ENCODE measurements around the gene S100PBP. TPM values are rescaled to one million over a fixed set of nuclear protein-coding genes. Genes with fewer than 3 reads are reported as not detected.

The S100PBP gene
- total and polyA plus RNA-seq, 9 of the 15 experiments (the other 6 are each of a cell fraction or from before 2014, with no cell fraction given) = 22.9 to 60.2 (median 32.9) TPM

DNA sequence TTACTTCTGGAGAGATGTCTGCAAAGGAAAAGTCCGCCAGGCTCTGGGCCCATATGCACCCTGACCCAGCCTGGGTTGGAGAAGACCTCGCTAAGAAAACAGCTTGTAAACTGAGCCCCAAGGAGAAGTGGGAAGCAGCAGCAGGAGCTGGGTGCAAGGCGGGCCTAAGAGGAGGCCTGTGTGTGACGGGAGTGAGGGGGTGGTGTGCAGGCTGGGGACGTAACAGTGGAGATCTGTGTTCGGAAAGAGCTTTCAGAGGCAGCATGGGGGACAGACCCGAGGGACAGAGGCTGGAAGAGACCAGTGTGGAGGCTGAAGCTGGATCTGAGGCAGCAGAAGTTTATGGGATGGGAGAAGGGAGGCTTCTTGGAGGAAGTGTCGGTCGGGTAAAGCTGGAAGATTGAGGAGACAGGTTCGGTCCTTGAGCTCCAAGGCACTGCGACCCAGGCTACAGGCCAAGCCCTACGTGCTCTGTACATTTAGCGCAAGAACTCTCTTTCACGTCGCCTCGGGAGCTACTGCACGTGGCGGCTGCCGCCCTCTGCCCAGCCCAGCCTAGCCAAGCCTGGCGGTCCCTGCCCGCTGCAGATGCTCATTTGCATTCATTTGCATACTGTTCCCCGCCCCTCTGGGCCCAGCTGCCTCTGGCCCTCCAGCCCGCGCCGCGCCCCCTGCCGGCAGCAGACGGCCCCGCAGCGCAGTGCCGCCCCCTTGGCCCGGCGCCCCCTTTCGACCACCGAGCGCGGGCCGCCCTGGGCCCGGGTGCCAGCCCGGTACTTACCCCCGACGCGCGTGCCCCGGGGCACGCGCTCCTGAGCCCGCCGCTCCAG, 75.1 kb downstream of the S100PBP start (continued):
- TF ChIP-seq, protein P1, sequence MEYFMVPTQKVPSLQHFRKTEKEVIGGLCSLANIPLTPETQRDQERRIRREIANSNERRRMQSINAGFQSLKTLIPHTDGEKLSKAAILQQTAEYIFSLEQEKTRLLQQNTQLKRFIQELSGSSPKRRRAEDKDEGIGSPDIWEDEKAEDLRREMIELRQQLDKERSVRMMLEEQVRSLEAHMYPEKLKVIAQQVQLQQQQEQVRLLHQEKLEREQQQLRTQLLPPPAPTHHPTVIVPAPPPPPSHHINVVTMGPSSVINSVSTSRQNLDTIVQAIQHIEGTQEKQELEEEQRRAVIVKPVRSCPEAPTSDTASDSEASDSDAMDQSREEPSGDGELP (CRISPR knock-in tag; IDR thresholded peaks at IDR 0.05; ENCODE audit: borderline replicate concordance) = peak; percentile 88
- TF ChIP-seq ZNF253 (CRISPR knock-in tag; conservative IDR thresholded peaks at IDR 0.05) (no peak), DMBX1 (CRISPR knock-in tag; IDR thresholded peaks at IDR 0.05; ENCODE audit: borderline replicate concordance) (no peak), CTBP1 (IDR thresholded peaks at IDR 0.05; ENCODE audit: borderline replicate concordance) (peak; percentile 90), KLF13 (tag; IDR thresholded peaks at IDR 0.05; ENCODE audit: borderline replicate concordance, low read depth) (peak; percentile 83), SIN3B (IDR thresholded peaks at IDR 0.05; ENCODE audit: low read depth) (no peak), ATF7 (IDR thresholded peaks at IDR 0.05) (peak; percentile 78; the same call in 1 of the 2 replicates), CCAR2 (IDR thresholded peaks at IDR 0.05; ENCODE audit: low read depth, low read length) (no peak), RB1 (IDR thresholded peaks at IDR 0.05; ENCODE audit: low read depth) (peak; percentile 87), SMARCA5 (IDR thresholded peaks at IDR 0.05) (no peak), GTF2F1 (IDR thresholded peaks at IDR 0.05; ENCODE audit: low read depth, low read length) (no peak), GTF2A2 (tag; IDR thresholded peaks at IDR 0.05) (no peak), ZNF384 (IDR thresholded peaks at IDR 0.05; ENCODE audit: low read depth, low read length) (no peak; the same call in 1 of the 2 replicates), JUN (IDR thresholded peaks at IDR 0.05; ENCODE audit: borderline replicate concordance, low read depth, low read length) (peak; percentile 11; the same call in 1 of the 2 replicates), JUN (CRISPR knock-in tag; IDR thresholded peaks at IDR 0.05; ENCODE audit: borderline replicate concordance) (no peak), ZNF444 (CRISPR knock-in tag; IDR thresholded peaks at IDR 0.05) (no peak), COPS2 (conservative IDR thresholded peaks at IDR 0.05) (no peak), L3MBTL2 (IDR thresholded peaks at IDR 0.05) (peak; percentile 74)
- TF ChIP-seq, protein P2, sequence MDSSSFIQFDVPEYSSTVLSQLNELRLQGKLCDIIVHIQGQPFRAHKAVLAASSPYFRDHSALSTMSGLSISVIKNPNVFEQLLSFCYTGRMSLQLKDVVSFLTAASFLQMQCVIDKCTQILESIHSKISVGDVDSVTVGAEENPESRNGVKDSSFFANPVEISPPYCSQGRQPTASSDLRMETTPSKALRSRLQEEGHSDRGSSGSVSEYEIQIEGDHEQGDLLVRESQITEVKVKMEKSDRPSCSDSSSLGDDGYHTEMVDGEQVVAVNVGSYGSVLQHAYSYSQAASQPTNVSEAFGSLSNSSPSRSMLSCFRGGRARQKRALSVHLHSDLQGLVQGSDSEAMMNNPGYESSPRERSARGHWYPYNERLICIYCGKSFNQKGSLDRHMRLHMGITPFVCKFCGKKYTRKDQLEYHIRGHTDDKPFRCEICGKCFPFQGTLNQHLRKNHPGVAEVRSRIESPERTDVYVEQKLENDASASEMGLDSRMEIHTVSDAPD (CRISPR knock-in tag; IDR thresholded peaks at IDR 0.05) = no peak
- TF ChIP-seq, protein P3, sequence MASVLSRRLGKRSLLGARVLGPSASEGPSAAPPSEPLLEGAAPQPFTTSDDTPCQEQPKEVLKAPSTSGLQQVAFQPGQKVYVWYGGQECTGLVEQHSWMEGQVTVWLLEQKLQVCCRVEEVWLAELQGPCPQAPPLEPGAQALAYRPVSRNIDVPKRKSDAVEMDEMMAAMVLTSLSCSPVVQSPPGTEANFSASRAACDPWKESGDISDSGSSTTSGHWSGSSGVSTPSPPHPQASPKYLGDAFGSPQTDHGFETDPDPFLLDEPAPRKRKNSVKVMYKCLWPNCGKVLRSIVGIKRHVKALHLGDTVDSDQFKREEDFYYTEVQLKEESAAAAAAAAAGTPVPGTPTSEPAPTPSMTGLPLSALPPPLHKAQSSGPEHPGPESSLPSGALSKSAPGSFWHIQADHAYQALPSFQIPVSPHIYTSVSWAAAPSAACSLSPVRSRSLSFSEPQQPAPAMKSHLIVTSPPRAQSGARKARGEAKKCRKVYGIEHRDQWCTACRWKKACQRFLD (CRISPR knock-in tag; IDR thresholded peaks at IDR 0.05) = 0 out of 2 replicates have a peak, but pooled peaks have one; percentile 55
- TF ChIP-seq, protein P4, sequence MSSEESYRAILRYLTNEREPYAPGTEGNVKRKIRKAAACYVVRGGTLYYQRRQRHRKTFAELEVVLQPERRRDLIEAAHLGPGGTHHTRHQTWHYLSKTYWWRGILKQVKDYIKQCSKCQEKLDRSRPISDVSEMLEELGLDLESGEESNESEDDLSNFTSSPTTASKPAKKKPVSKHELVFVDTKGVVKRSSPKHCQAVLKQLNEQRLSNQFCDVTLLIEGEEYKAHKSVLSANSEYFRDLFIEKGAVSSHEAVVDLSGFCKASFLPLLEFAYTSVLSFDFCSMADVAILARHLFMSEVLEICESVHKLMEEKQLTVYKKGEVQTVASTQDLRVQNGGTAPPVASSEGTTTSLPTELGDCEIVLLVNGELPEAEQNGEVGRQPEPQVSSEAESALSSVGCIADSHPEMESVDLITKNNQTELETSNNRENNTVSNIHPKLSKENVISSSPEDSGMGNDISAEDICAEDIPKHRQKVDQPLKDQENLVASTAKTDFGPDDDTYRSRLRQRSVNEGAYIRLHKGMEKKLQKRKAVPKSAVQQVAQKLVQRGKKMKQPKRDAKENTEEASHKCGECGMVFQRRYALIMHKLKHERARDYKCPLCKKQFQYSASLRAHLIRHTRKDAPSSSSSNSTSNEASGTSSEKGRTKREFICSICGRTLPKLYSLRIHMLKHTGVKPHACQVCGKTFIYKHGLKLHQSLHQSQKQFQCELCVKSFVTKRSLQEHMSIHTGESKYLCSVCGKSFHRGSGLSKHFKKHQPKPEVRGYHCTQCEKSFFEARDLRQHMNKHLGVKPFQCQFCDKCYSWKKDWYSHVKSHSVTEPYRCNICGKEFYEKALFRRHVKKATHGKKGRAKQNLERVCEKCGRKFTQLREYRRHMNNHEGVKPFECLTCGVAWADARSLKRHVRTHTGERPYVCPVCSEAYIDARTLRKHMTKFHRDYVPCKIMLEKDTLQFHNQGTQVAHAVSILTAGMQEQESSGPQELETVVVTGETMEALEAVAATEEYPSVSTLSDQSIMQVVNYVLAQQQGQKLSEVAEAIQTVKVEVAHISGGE (CRISPR knock-in tag; IDR thresholded peaks at IDR 0.05) = no peak

Measured in K562 (cell line).